Skeletal muscle satellite cell (primary cell): ENCODE results near the gene CNTFR.

ENCODE experiments used
- H3K27me3 ChIP-seq: 2 replicates; pipeline ENCODE4 v1.7.0; 2013; ENCODE audit warnings: low read length; ENCODE audit not compliant: control insufficient read depth, insufficient read depth
- H3K36me3 ChIP-seq: 2 replicates; pipeline ENCODE4 v1.7.0; 2013; ENCODE audit warnings: mild to moderate bottlenecking, control low read depth, low read length; ENCODE audit not compliant: insufficient read depth
- H3K4me1 ChIP-seq: 2 replicates; pipeline ENCODE4 v1.7.0; 2013; ENCODE audit warnings: low read length; ENCODE audit not compliant: control insufficient read depth, insufficient read depth
- H3K4me2 ChIP-seq: 2 replicates; pipeline ENCODE4 v1.7.0; 2013; ENCODE audit warnings: mild to moderate bottlenecking, low read length
- H3K4me3 ChIP-seq: 2 replicates; pipeline ENCODE4 v1.7.0; 2013; ENCODE audit warnings: low read length
- H3K9ac ChIP-seq: 2 replicates; pipeline ENCODE4 v1.7.0; 2013; ENCODE audit warnings: mild to moderate bottlenecking, low read depth, low read length, moderate library complexity
- H3K9me3 ChIP-seq: replicated peaks from 2 replicates; pipeline ENCODE4 v1.7.0; 2013; ENCODE audit warnings: mild to moderate bottlenecking, control low read depth, low read length

Gene CNTFR

DNA sequence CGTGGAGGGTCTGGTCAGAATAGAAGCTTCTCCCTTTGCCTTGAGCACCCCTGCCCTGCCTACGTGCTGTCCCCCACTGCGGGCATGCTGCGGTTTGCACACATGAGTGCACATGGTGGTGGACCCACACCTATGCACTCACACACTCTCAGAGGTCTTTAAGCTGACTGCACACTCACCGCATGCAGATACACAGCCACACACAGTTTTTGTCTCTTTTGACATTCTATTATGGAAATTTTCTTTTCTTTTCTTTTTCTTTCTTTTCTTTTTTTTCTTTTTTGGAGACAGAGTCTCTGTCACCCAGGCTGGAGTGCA lies 39.9 kb upstream of the CNTFR start:
- Histone ChIP-seq H3K36me3 (no peaks in the 10 kb centered on the region), H3K4me3 (peak overlapping the region; percentile 62), H3K4me2 (peak overlapping the region; percentile 87), H3K9me3 (no peaks in the 10 kb centered on the region), H3K4me1 (peaks cover 11% of the 10 kb centered on the region), H3K27me3 (peaks cover 70% of the 10 kb centered on the region), H3K9ac (no peak overlapping the region)

DNA sequence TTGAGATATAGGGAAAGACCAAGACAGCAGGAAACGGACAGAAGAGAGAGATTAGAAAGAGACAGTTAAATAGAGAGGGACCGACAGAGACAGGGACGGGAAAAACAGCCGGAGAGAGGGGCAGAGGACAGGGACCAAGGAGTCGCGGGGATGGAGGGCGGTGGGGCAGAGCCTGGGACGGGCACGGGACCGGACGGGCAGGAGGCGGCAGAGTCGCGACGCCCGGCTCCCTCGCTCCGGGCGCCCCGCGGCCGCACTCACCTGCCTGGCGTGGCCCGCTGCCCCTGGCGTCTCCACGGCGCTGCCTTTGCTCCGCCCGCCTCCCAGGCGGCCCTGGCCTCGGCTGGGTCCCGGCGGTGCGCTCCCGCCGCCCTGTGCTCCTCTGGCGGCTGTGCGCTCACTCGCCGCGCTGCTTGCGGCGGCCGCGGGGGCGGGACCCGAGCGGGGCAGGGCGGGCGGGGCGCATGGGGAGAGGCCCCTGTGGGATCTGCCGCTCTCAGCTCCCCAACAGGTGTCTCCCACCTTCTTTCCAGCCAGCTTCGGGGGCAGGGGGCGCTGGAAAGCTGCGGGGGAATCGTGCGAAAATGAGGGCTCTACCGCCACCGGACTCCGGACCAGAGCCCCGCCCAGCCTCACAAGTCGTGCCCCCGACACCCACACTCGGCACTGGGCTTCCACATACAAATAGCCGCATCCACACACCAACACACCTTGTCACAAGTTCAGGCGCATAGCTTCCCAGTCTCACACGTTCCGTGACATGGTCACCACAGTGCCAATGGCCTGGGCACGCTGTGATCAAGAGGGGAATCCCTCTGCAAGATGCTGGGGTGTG lies 39.3 kb upstream of the CNTFR start, which contains the start of gene ARID3C:
Gene ARID3C (minus strand): TSS at position 411 of the 835 bp plus-strand sequence. CDS start 1,052 bp downstream, outside the sequence.
- Histone ChIP-seq H3K36me3 (no peaks in the 10 kb centered on the region), H3K9ac (no peak within 1 kb of the TSS), H3K27me3 (peaks cover 76% of the 10 kb centered on the region), H3K4me2 (peak within 1 kb of the TSS; percentile 87), H3K4me1 (peaks cover 11% of the 10 kb centered on the region), H3K4me3 (peak within 1 kb of the TSS; percentile 62), H3K9me3 (no peaks in the 10 kb centered on the region)

DNA sequence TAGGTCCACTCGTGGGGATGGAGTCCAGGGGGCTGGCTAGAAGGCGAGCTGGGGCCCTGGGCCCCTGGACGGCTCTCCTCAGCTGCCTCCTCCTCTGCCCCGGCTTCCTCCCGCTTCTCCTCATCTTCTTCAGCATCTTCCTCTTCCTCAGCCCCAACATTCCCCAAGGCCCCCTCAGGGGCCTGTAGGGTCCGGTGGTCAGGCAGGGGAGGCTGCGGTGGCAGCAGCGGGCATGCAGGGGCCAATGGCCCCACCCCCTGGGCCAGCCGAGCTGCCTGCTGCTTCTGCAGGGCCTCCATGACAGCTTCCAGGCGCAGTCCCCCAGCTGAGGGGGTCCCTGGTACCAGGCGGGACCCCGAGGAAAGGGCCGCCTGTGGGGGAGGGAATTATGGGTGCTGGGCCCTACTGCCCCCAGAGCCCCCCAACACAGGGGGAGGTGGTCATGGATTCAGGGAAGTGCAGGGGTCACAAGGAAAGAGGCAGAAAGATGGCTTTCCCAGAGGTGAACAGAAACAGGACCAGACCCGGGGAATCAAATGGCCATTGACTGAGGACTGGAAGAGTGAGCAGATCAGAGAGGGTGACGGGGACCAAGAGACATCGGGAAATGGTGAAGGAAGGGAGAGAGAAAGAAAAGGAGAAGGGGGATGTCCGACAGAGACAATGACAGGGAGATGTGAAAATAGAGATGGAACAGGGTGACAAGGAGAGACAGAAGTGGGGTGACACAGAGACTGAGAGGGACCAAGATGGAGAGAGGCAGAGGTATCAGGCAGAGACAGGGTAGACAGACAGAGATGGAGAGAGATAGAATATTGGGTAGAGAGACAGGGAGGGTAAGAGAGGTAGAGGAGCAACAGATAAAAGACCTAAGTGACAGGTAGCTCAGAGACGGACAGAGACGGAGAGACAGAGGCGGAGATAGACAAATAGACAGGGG lies 38.5 kb upstream of the CNTFR start:
- H3K27me3 ChIP-seq, result peaks cover 83% of the 10 kb centered on the region
- H3K4me3 ChIP-seq, result no peak overlapping the region

DNA sequence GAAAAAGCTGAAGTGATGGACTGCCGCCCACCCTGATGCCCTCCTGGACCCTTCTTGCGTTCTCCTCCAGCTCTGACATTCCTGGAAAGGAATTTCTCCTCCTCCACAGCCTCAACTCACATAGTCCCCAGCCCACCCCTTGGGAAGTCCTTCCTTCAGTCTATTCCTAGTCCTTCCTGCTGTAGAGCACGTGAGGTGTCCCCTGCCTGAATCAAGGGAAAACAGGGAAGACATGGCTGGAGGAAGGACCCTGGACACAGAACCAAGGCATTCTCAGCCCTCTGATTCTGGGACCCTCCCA lies 35.6 kb upstream of the CNTFR start:
- Histone ChIP-seq H3K4me2 (no peak overlapping the region), H3K36me3 (no peaks in the 10 kb centered on the region), H3K9ac (no peak overlapping the region), H3K9me3 (no peaks in the 10 kb centered on the region), H3K4me3 (no peak overlapping the region), H3K4me1 (peaks cover 11% of the 10 kb centered on the region), H3K27me3 (peaks cover 73% of the 10 kb centered on the region)

More for the DNA sequence above, 38.5 kb upstream of the CNTFR start:
- Histone ChIP-seq H3K9ac (no peak overlapping the region), H3K4me1 (peaks cover 11% of the 10 kb centered on the region), H3K4me2 (peak overlapping the region; percentile 87), H3K36me3 (no peaks in the 10 kb centered on the region), H3K9me3 (no peaks in the 10 kb centered on the region)

DNA sequence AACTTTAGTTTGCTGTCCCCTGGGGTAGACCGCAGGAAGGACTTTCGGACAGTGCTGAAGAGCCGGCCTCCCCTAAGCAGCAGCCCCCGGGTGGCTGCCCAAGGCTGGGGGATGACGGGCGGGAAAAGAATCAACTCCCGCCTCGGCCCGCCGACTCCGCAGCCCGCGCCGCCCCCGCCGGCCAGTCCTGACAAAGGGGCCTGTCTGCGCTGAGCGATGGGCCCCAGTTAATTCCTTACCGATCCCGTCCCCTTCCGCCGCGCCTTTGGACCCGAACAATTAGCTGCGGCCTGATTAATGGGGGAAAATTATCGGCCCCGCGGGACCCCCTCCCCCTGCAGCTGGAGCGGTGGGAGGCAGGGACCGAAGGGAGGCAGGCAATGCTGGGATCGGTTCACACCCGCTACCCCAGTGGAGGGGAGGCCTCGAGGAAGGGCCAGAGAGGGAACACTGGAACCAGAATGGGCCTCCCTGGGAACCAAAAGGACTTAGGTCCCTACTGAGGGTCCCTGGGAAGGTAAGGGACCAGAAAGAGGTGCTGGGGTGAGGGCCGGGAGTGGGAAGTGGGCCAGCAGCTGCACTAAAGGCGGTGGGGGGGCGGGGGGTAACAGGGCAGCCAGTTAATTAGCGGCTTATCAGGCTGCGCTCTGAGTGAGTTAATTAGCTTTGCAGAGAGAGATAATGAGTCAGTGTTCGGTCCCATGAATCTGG lies 35.1 kb upstream of the CNTFR start:
- Histone ChIP-seq H3K9me3 (no peaks in the 10 kb centered on the region), H3K27me3 (peaks cover 68% of the 10 kb centered on the region), H3K36me3 (no peaks in the 10 kb centered on the region)

DNA sequence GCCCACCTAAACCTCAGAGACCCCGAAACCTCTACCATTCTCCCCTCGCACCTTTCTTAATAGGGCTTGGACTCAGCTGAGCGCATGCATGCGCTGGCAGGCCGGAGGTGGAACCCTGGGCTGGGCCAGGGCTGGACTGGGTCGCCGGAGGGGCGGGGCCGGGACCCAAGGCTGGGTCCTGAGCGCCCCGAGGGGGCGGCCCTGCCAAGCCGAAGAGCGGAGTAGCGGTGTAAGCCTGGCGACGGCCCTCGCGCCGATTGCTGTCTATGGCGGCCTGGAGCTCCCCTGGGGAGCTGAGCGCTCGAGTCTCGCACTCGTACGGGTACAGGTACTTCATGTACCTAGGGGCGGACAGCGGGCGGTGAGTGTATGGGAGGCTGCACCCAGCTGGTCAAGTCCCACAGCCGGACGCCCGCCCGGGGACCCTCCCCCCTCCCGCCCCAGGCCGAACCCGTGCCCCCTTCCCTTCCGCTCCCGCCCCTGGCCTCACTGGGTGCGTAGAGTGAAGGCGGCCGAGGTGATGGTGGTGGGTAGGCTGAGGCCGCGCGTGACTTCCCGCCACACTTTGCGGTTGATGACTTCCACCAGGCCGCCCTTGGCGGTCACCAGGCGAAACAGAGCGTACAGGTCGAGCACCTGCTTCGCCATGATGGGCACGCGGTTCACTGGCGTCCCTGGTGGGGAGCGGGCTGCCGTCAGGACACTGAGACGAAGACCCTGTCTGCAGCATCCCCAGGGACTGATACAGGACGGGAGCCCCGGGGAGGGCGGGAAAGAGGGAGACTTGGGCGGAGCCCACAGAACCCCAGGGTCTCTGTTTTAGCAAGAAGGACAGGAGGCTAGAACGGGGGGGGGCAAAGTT lies 34.1 kb upstream of the CNTFR start:
- no peak overlapping the region for H3K4me2 ChIP-seq
- H3K36me3 ChIP-seq, result no peaks in the 10 kb centered on the region
- H3K9me3 ChIP-seq, result no peaks in the 10 kb centered on the region
- no peak overlapping the region for H3K9ac ChIP-seq
- peaks cover 59% of the 10 kb centered on the region for H3K27me3 ChIP-seq
- peaks cover 12% of the 10 kb centered on the region for H3K4me1 ChIP-seq
- H3K4me3 ChIP-seq, result no peak overlapping the region

More for the DNA sequence above, 35.1 kb upstream of the CNTFR start:
- Histone ChIP-seq H3K9ac (no peak overlapping the region), H3K4me2 (no peak overlapping the region), H3K4me1 (peaks cover 13% of the 10 kb centered on the region), H3K4me3 (no peak overlapping the region)

DNA sequence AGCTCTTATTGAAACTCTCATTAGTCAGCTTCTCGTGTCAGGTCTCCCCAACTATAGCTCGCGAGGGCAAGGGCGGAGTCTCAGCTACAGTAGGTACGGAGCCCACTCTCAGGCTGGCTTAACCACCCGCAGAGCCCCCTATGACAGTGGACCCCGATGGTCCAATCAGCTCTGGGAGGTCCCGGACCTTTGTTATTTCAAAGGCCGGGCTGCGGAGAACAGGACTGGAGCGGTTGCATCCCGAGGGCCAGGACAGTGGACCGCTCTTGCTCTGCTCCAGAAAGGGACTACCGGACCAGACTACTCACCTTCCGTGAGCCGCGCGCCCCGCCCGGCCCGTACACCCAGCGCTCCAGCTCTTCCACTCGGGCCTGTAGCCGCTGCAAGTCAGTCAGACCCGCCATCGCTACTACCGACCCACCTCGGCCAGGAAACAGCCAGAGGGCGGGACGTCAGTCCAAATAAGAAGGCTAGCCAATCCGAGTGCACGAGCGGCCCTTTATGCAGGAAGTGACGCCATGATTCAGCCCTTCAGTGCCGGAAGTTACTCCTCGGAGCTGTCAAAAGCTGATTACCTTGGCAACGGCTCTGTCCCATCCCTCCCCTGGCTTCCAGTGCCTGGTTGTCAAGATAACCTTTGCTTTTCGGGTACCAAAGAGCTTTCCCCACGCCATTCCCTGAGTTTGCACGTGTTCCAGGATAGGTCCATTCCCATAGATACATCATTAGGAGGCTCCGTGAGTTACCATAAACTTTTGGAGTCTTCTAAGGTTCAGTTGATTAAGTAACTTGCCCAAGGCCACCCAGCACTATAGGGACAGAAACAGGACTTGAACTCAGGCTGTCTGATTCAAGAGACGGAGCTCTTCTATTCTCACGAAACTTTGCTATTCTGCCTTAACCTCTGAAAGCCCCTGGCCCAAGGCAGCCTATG lies 30.8 kb upstream of the CNTFR start, which contains the start of gene DCTN3:
Gene DCTN3 (minus strand): TSS at position 435 of the 934 bp plus-strand sequence. CDS start 31 bp downstream, at position 404.
- Histone ChIP-seq H3K9me3 (no peaks in the 10 kb centered on the region), H3K4me3 (peak within 1 kb of the TSS; percentile 79), H3K4me1 (peaks cover 7% of the 10 kb centered on the region), H3K36me3 (peaks cover 19% of the 10 kb centered on the region), H3K4me2 (peak within 1 kb of the TSS; percentile 95), H3K9ac (peak within 1 kb of the TSS; percentile 89), H3K27me3 (peaks cover 27% of the 10 kb centered on the region)

DNA sequence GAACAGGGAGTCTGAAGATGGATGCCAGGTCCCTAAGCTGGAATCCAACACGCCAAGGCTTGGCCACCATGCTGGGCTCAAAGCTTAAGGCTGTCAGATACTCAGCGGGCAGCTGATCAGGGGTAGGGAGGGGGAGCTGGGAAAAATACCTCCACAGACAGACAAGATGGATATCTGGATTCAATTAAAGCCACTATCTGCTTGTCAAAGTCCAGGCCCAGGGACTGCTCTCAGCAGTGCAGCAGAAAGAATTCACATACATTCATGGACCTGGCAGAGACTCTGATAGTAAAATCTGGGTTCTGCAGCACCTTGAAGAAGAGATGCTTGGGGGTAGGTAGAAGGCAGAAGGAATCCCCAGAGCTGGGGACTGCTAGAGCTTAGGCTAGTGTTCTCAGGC lies 25.6 kb upstream of the CNTFR start:
- H3K27me3 ChIP-seq, result no peaks in the 10 kb centered on the region
- H3K4me1 ChIP-seq, result peaks cover 28% of the 10 kb centered on the region
- H3K9me3 ChIP-seq, result no peaks in the 10 kb centered on the region
- H3K9ac ChIP-seq, result no peak overlapping the region
- H3K4me2 ChIP-seq, result no peak overlapping the region
- H3K36me3 ChIP-seq, result peaks cover 24% of the 10 kb centered on the region
- no peak overlapping the region for H3K4me3 ChIP-seq

DNA sequence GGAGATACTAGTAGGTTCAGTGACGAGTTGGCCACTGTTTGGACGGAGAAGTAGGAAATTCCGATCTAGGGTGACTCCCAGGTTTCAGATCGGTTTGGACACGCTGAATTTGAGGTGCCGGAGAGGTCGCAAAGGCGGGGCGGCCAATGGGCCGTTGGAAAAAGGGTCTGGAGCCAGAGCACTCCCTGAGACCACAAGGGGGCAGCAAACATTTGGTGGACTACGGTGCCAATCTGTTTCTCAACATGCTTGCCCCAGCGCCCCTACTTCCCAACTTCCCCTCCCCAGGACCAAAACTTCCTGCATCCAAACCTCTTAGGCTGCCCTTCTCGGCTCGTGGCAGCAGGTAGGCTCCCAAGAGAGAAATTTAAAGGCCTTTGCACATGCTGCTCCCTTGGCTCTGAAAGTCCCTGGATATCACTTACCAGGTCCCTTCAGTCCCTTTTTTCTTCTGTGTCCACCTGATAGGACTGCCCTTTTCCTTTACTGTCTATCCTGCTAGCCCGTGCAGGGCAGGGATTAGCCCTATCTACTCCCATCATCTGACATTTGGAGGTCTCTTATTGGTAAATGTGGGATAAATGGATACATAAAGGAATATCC lies 23.4 kb upstream of the CNTFR start:
- Histone ChIP-seq H3K4me2 (peak overlapping the region; percentile 96), H3K4me1 (peaks cover 21% of the 10 kb centered on the region), H3K27me3 (no peaks in the 10 kb centered on the region), H3K36me3 (peaks cover 22% of the 10 kb centered on the region), H3K4me3 (peak overlapping the region; percentile 90), H3K9me3 (no peaks in the 10 kb centered on the region), H3K9ac (peak overlapping the region; percentile 96)
